ENCODE results near the gene OR52E6.

The OR52E6 gene

DNA sequence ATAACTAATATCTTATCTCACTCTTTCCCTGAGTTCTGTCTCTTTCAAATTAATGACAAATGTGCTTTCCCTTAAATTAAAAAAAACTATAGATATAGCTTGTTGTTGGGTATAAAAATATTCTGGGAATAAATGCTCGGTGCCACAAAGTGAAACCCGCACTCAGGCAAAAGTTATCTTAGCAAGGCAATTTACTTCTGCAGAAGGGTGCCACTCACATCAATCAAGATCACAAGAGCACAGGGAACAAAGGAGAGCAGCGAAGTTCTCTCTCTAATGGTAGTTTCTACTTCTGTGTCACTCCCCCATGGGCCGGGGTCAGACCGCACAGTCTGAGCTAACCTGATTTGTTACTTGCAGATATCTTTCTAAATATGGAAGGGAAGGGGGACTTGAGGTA, 37.7 kb downstream of the OR52E6 start:
- TF ChIP-seq, protein P1, sequence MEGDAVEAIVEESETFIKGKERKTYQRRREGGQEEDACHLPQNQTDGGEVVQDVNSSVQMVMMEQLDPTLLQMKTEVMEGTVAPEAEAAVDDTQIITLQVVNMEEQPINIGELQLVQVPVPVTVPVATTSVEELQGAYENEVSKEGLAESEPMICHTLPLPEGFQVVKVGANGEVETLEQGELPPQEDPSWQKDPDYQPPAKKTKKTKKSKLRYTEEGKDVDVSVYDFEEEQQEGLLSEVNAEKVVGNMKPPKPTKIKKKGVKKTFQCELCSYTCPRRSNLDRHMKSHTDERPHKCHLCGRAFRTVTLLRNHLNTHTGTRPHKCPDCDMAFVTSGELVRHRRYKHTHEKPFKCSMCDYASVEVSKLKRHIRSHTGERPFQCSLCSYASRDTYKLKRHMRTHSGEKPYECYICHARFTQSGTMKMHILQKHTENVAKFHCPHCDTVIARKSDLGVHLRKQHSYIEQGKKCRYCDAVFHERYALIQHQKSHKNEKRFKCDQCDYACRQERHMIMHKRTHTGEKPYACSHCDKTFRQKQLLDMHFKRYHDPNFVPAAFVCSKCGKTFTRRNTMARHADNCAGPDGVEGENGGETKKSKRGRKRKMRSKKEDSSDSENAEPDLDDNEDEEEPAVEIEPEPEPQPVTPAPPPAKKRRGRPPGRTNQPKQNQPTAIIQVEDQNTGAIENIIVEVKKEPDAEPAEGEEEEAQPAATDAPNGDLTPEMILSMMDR (IDR thresholded peaks at IDR 0.05; ENCODE audit: low read length), result no peak
- TF ChIP-seq EZH2 (optimal IDR thresholded peaks at IDR 0.05; ENCODE audit: low read depth, low read length) (no peak), EZH2phosphoT487 (IDR thresholded peaks at IDR 0.05; ENCODE audit: low read length) (no peak)
- no peak overlapping the region for H2AFZ ChIP-seq (ENCODE audit: low read length)
- no peaks in the 10 kb centered on the region for H3K9me2 ChIP-seq (replicated peaks; ENCODE audit: insufficient read depth, low read length)
- no peaks in the 10 kb centered on the region for H3K79me2 ChIP-seq (ENCODE audit: low read length)
- H3K4me3 ChIP-seq (ENCODE audit: low read length), result no peak overlapping the region
- no peak for DNase-seq
- H4K20me1 ChIP-seq (ENCODE audit: insufficient read depth, low read length), result no peaks in the 10 kb centered on the region
- H3K9ac ChIP-seq (ENCODE audit: low read length), result no peak overlapping the region
- no peaks in the 10 kb centered on the region for H3K4me1 ChIP-seq (ENCODE audit: low read length)
- no peaks in the 10 kb centered on the region for H3K9me3 ChIP-seq (replicated peaks; ENCODE audit: insufficient read depth, low read length)
- H3K27ac ChIP-seq (ENCODE audit: low read length), result no peak overlapping the region
- no peak overlapping the region for H3K4me2 ChIP-seq (ENCODE audit: low read depth, low read length)
- no peaks in the 10 kb centered on the region for H3F3A ChIP-seq (ENCODE audit: insufficient read depth, low read length)
- no peaks in the 10 kb centered on the region for H3K36me3 ChIP-seq (replicated peaks; ENCODE audit: insufficient read depth, low read length)
- no peaks in the 10 kb centered on the region for H3K27me3 ChIP-seq (replicated peaks; ENCODE audit: insufficient read depth, low read length)

DNA sequence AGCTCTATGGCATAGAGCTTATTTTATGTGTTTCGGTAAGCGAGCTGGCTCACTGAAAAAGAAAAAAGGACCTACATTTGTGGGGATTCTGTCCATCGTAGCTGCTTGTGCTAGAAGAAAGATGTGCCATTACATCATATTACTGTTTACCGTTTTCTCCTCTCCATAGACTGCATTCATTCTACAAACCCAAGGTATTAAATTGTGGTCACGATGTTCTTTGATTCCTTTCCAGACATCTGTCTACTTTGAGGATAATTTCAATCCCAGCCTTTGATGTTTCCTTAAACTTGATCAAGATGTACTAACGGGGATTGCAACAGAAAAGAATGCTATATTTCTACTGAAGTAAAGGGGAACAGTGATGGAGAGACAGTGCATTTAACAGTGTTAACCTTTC, 45.2 kb downstream of the OR52E6 start:
- Histone ChIP-seq H3K4me3 (ENCODE audit: low read length) (no peak overlapping the region), H2AFZ (ENCODE audit: low read length) (no peak overlapping the region), H3K27ac (ENCODE audit: low read length) (no peak overlapping the region), H3K4me1 (ENCODE audit: low read length) (no peaks in the 10 kb centered on the region), H3K9ac (ENCODE audit: low read length) (no peak overlapping the region), H3K36me3 (replicated peaks; ENCODE audit: insufficient read depth, low read length) (no peaks in the 10 kb centered on the region), H3K9me2 (replicated peaks; ENCODE audit: insufficient read depth, low read length) (no peaks in the 10 kb centered on the region), H4K20me1 (ENCODE audit: insufficient read depth, low read length) (no peaks in the 10 kb centered on the region), H3K79me2 (ENCODE audit: low read length) (no peaks in the 10 kb centered on the region), H3F3A (ENCODE audit: insufficient read depth, low read length) (no peaks in the 10 kb centered on the region), H3K9me3 (replicated peaks; ENCODE audit: insufficient read depth, low read length) (no peaks in the 10 kb centered on the region), H3K27me3 (replicated peaks; ENCODE audit: insufficient read depth, low read length) (no peaks in the 10 kb centered on the region), H3K4me2 (ENCODE audit: low read depth, low read length) (no peak overlapping the region)
- no peak for DNase-seq
- TF ChIP-seq, protein P1 (IDR thresholded peaks at IDR 0.05; ENCODE audit: low read length), result no peak

- Histone ChIP-seq H3K9me2 (replicated peaks; ENCODE audit: insufficient read depth, low read length) (no peaks in the 10 kb centered on the region), H3F3A (ENCODE audit: insufficient read depth, low read length) (no peaks in the 10 kb centered on the region), H3K9ac (ENCODE audit: low read length) (no peak within 1 kb of the TSS), H3K27ac (ENCODE audit: low read length) (no peak within 1 kb of the TSS), H3K36me3 (replicated peaks; ENCODE audit: insufficient read depth, low read length) (no peaks in the 10 kb centered on the region), H3K27me3 (replicated peaks; ENCODE audit: insufficient read depth, low read length) (no peaks in the 10 kb centered on the region), H3K4me1 (ENCODE audit: low read length) (no peaks in the 10 kb centered on the region), H3K9me3 (replicated peaks; ENCODE audit: insufficient read depth, low read length) (no peaks in the 10 kb centered on the region), H3K4me2 (ENCODE audit: low read depth, low read length) (no peak within 1 kb of the TSS), H3K4me3 (ENCODE audit: low read length) (no peak within 1 kb of the TSS), H3K79me2 (ENCODE audit: low read length) (no peaks in the 10 kb centered on the region), H4K20me1 (ENCODE audit: insufficient read depth, low read length) (no peaks in the 10 kb centered on the region), H2AFZ (ENCODE audit: low read length) (no peak within 1 kb of the TSS)
- DNase-seq, result no peak
- no peak for TF ChIP-seq EZH2 (optimal IDR thresholded peaks at IDR 0.05; ENCODE audit: low read depth, low read length)
- TF ChIP-seq, protein P1 (IDR thresholded peaks at IDR 0.05; ENCODE audit: low read length), result no peak
- no peak for TF ChIP-seq EZH2phosphoT487 (IDR thresholded peaks at IDR 0.05; ENCODE audit: low read length)
Measured at GRCh38 chr11:5791165-5791564, 50.5 kb downstream of the OR52E6 start, which contains the start of gene OR52N1. OR52N1 (minus strand) TSS chr11:5791265; CDS start chr11:5788816, 2,449 bp downstream.

Data from MM.1S (cell line).